ENCODE data around the gene SLPI. TPM values are rescaled to one million over a fixed set of nuclear protein-coding genes. Genes with fewer than 3 reads are reported as not detected.

The SLPI gene, protein sequence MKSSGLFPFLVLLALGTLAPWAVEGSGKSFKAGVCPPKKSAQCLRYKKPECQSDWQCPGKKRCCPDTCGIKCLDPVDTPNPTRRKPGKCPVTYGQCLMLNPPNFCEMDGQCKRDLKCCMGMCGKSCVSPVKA
- total RNA-seq = 1.7 and 19.5 TPM in 2 replicates

DNA sequence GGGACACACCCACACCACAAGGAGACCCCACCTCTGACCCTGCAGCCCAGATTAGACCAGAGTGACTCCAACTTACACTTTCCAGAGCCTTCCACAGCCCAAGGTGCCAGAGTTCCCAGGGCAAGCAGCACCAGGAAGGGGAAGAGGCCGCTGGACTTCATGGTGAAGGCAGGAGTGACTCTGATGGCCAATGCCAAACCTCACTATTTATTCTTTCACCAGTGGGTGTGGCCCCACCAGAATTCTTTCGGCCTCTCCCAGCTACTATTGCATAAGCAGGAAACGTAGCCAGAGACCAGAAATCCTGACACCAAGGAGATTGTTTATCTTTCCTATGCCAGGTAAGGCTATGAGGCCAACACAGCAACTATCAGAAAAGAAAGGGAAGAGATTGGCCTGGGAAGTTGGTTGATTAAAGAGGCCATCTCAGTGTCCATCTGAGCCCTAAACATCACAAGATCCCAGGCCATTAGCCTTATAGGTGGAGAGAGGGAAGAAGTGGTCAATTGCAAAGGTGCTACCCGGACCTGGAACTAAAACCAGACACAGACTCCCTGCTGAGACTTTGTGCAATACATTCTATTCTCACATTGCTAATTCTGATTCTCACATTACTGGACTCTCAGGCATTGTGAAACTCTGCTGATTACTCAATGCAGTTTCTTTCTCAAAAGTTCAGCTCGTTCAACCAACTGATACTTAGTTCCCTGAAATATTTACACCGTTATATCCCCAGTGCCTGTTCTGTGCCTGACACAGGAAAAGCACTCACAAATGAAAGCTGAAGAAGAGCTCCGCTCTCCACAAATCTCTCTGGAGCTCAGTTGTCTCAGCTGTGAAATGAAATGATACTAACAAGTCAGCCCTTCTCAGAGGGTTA is at the start of gene SLPI:
Gene SLPI, minus strand, starts transcription at position 182 of the 880 bp plus-strand sequence. Its CDS starts 21 bp downstream, at position 161.

DNA sequence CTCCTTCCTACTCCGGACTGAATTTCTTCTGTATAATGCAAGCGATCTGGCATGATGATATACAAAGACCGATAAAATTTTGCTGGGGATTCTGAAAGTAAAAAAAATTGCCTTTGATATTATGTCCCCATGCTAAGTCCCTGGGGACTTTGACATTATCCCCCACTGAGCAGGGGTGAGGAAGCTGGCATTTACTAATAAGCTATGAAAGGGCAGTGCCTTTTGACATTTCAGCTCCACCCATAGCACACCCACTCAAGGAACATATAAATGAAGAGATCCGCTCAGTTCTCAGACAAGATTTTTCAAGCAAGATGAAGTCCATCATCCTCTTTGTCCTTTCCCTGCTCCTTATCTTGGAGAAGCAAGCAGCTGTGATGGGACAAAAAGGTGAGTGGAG is 33.3 kb downstream of the SLPI start, which contains the start of gene SEMG2:
Gene SEMG2, plus strand, starts transcription at position 298 of the 400 bp plus-strand sequence. Its CDS starts 17 bp downstream, at position 315.

DNA sequence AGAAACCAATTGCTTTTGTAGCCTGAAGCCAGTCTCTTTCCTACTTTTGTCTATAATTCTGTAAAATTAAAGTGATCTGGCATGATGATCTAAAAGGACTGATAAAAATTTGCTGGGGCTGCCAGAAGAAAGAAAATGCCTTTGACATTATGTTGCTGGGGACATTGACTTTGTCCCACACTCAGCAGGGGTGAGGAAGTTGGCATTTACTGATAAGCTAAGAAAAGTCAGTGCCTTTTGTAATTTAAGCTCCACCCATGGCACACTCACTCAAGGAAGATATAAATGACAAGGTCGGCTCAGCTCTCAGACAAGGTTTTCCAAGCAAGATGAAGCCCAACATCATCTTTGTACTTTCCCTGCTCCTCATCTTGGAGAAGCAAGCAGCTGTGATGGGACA is 47.6 kb downstream of the SLPI start, which contains the start of gene SEMG1:
Gene SEMG1, plus strand, starts transcription at position 309 of the 400 bp plus-strand sequence. Its CDS starts 21 bp downstream, at position 330.

Other genes starting within 250 kb of the SLPI start
- 1.4 TPM in 2 replicates for gene KCNS1, start 153.4 kb downstream of the SLPI start, total RNA-seq
- gene WFDC5, start 139.4 kb downstream of the SLPI start, total RNA-seq = not detected in 2 replicates
- not detected in 2 replicates for gene WFDC12, start 130.1 kb downstream of the SLPI start, total RNA-seq
- gene PI3, start 79.7 kb downstream of the SLPI start, total RNA-seq = not detected in 2 replicates
- gene SEMG1, start 47.5 kb downstream of the SLPI start, total RNA-seq = not detected in 2 replicates
- not detected in 2 replicates for gene SEMG2, start 33.2 kb downstream of the SLPI start, total RNA-seq
- gene RBPJL, start 52.3 kb upstream of the SLPI start, total RNA-seq = not detected in 2 replicates
- 1.6 TPM in 1 of 2 replicates, not detected in the other for gene MATN4, start 53.7 kb upstream of the SLPI start, total RNA-seq
- gene SDC4, start 93.9 kb upstream of the SLPI start, total RNA-seq = 45.2 and 48.1 TPM in 2 replicates
- gene SYS1, start 108.6 kb upstream of the SLPI start, total RNA-seq = 22.4 and 23.6 TPM in 2 replicates
- gene TP53TG5, start 123.8 kb upstream of the SLPI start, total RNA-seq = not detected in 2 replicates
- gene DBNDD2, start 153.7 kb upstream of the SLPI start, total RNA-seq = 2.0 and 12.3 TPM in 2 replicates
- 87.8 and 96.4 TPM in 2 replicates for gene PIGT, start 161.6 kb upstream of the SLPI start, total RNA-seq
- not detected in 2 replicates for gene WFDC2, start 215.2 kb upstream of the SLPI start, total RNA-seq

Data from pericardium fibroblast (primary cell).